IPS-NIHi7 (cell line): Measurements from ENCODE around the gene TACC3.

Experiments
- DNase-seq: peaks from one replicate; pipeline ENCODE4 v3.0.0; 2012; ENCODE audit warnings: mixed read lengths; ENCODE audit errors: extremely low spot score

Gene TACC3

GRCh38 chr4:1775731-1776500 is 54.6 kb downstream of the TACC3 start:
- DNase-seq, result no peak

DNA sequence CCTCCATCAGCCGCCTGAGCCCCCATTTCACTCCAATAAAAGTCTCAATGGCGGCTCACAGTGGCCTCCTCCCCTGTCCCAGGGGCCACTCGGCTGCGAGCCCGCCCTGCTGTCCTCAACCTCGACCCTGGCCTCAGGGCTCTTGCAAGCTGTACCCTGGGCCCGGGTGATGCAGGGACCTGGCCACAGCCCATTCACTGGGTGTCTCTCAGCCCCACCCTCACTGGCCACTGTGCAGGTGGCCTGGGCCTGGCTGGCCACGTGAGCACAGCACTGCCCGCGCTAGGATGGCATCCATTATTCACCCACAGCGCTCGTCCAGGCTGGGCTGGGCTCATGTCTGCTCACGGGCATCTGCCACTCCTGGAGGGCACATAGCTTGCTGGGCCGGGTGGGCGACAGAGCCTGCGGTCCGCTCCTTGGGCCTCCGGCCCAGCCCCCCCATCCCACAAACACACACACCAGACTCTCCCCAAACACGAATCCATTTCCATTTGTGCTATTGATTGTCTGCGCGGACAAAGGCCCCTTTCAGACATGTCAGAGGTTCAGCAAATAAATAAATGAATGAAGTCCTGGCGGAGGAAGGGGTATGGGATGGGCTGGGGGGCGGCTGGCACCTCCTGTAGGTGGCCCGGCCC is 55.3 kb downstream of the TACC3 start:
- no peak for DNase-seq

DNA sequence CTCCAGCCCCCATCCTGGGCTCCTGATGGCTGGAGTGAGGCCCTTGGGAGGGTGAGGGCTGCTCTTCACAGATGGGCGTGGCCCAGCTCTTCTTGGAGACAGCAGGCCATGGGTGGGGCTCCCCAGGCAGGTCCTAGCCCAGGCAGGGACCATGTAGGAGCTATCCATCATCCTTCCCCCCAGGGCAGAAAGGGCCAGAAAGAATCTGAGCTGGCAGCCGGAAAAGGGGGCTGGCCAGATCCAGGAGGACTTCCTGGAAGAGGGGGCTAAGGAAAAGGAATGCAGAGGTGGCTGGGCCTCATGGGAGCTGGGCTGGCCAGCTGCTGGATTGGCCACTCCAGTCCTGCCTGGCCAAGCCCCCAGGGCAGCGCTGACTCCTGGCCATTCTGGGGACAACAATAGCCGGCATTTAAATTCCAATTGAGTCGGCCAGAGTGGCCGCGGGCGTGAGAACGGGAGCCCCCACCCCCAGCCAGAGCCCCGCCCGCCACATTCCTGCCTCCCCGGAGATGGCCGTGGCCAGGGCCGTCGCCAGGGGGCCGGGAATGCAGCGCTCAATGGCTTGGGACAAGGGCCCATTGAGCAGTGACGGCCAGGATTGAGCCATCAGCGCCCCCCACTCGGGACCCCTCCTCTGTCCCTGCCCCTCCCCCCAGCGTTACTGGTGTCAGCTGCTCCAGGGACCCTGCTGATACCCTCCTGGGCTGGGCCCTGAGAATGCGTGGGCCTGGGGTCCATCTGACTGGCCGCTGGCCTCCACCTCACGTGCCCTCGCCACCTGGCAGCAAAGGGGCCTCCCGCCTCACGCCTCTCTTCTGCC is 56.7 kb downstream of the TACC3 start:
- DNase-seq, result peak; percentile 91

- DNase-seq, result no peak
Measured at GRCh38 chr4:1778642-1779392, 57.5 kb downstream of the TACC3 start.

- no peak for DNase-seq
Measured at GRCh38 chr4:1779588-1780382, 58.5 kb downstream of the TACC3 start.

DNA sequence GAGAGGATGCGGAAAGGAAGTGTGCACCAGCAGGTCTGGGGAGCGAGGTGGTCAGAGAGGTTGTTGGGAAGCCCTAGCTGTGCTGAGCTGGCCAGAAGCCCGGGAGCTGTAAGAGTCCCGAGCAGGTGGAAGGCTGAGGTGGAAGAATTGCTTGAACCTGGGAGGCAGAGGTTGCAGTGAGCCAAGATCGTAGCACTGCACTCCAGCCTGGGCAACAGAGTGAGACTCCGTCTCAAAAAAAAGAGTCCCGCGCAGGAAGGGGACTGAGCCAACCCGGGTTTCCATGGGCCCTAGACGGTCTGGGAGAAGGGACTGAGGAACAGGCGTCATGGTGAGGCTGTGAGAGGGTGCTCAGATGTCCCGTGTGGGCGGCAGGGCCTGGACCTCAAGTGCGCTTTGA is 59.1 kb downstream of the TACC3 start:
- no peak for DNase-seq

DNA sequence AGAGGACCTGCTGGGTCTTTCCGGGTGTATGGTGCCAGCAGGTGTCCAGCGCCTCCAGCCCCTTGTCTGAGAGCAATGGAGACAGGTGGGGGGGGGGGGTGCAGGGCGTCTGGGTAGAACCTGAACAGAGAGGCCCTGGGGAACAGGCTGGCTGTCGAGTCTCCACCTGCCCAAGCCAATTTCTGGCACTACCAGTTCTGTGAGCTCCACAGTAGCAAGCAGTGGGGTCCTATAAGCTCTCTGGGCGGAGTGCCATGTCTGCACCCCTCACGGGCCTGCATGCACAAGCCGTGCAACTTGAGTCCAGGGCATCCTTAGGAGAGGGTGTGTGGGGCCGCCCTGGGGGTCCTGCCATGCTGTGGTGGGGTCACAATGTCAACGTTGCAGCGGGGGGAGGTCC is 61.7 kb downstream of the TACC3 start:
- no peak for DNase-seq

- no peak for DNase-seq
Measured at GRCh38 chr4:1783970-1784369, 62.6 kb downstream of the TACC3 start.

DNA sequence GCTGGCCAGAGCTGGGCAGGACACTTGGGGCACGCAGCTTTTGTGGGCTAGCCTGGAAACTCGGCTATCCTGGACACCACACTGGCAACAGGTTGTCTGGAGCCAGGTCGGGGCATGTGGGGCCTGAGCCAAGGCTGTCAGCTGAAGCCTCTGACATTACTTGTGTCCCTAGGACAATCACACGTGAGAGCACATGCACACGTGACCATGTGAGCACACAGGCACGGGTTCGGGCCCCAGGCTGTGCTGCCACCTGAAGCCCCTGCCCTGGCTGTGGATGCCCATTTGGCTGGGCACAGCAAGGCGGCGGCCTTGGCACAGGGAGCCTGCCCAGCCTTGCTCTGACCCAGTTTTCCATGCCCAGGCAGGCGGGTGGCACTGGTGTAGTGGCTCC is 63.1 kb downstream of the TACC3 start:
- no peak for DNase-seq

DNA sequence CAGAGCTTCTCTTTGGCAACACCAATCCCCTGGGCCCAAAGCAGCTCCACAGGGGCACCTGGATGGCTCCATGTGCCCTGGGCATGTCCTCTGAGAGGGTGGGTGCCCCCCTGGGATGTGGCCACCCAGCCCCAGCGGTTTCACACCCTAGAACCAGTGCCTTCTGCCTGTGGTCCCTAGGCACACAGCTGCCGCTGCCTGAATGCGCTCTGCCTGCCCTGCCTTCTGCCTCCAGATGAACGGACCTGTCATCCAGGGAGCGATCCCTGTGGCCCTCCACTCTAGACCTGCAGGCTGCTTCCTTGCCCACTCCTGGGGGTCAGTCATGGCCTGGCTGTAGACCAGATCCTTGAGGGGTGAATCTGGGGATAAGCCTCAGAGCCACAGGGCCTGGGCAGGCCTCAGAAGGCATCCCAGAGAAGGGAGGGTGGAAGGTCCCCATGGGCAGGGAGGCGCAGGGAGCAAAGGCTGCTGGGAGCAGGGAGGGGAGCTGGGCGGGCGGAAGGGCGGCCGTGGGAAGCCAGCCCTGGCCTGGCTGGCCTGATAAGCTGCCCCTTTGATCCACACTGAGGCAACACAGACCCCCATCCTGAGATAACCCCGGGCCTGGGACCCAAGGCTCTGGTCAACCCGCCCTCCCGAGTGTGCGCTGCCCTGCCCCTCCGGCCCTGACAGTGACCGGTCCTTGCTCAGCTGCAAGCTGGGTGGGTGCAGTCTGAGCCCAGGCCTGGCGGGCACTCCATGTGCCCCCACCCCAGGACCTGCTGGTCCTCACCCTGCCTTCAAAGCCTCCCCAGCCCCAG is 63.7 kb downstream of the TACC3 start:
- DNase-seq, result no peak

DNA sequence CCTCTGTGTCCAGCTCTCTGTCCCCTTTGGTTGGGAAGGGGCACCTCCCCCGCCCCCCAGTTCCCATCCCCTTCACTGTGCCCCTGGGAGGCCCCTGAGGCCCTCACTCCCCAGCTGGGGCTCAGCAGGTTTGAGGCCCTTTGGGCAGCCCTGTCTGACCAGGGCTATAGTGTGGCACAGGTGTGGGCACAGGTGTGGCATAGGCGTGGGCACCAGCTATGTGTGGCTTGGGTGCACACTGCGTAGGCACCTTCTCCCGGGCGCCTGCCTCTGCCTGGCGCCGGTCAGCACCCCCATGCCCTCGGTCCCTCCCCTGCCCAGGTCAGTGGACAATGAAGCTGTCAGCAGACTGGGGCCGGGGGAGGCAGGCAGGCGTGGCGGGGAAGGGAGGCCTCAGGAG is 64.3 kb downstream of the TACC3 start:
- no peak for DNase-seq

DNA sequence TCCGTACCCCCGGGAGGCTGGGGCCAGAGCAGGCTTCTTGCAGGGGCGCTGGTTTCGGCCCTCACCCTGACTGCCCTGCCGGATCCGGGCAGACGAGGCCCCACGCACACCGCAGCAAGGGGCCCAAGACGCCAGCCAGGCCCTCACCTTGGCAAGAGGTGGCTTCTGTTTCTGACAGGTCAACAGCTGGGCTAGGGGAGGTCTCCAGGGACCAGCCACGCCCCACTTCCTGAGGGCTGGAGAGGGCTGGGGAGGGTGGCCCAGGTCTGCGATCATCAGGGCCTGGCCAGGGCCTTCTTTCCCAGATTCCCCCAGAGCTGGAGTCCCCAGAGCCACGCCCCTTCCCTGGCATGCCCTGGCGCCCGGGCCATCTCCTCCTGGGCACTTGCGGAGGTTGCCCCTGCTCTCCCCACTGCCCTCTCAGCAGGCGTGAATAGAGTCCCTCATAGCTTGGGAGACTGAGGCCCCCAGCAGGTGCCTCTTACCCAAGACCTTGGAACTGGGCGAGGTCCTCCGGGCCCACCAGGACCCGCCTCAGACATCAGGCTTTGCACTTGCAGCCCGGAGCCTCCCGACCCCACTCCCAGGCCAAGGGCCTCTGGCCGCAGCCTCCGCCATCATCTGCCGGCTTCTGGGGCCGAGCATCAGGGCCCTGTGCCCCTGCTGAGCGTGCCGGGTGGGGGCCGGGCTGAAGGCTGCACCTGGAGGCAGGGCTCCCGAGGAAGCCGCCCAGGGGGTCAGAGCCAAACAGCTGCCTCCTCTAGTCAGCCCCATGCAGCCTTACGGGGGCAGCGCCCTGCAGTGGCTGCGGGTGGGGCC is 65.4 kb downstream of the TACC3 start:
- no peak for DNase-seq

- no peak for DNase-seq
Measured at GRCh38 chr4:1787411-1788077, 66.2 kb downstream of the TACC3 start.

GRCh38 chr4:1788254-1788973 is 67.1 kb downstream of the TACC3 start:
- DNase-seq, result no peak

GRCh38 chr4:1789552-1789951 is 68.2 kb downstream of the TACC3 start:
- no peak for DNase-seq

GRCh38 chr4:1790005-1790404 is 68.7 kb downstream of the TACC3 start:
- DNase-seq, result no peak

- no peak for DNase-seq
Measured at GRCh38 chr4:1792158-1792831, 71.0 kb downstream of the TACC3 start.
